K562 (cell line): Measurements from ENCODE around the gene ZNF236. TPM values are rescaled to one million over a fixed set of nuclear protein-coding genes. Genes with fewer than 3 reads are reported as not detected.

Source experiments
- ATAC-seq: fragments of 200-7000 bp; cut with Tn5 transposase; 3 replicates; pipeline ENCODE4 v1.9.1; 2020; ENCODE audit warnings: moderate library complexity
- BruUV-seq: library from RNA; stranded (reverse); fragments of 400-500 nt; replicated peaks from 2 replicates; lab custom pipeline; 2021; lab: Mats Ljungman, UMichigan
- CTCF ChIA-PET: fragments of 300-600 bp; formaldehyde crosslinking; extraction: SDS; loops from one replicate; lab custom pipeline; 2021; ENCODE audit warnings: low intra/inter-chr PET ratio; lab: Yijun Ruan, JAX
- POLR2A ChIA-PET: fragments of 300-600, 350-650 bp; sonication (Branson Sonifier 250); formaldehyde crosslinking; extraction: SDS; loops from one replicate; lab custom pipeline; 2021; ENCODE audit warnings: antibody characterized with exemption, inconsistent platforms; lab: Yijun Ruan, JAX
- DNase-seq, 4 experiments: peaks; one replicate each; pipeline versions ENCODE4 v3.0.0 to v3.0.0-alpha.2; 2011 to 2018; ENCODE audit warnings: low spot score in 3 of 4, mixed read lengths in 3 of 4; ENCODE audit errors: extremely low read depth in 1 of 4
- FAIRE-seq: peaks from 2 replicates; lab custom pipeline; 2011; peaks lifted over from hg19 to GRCh38; lab: Jason Lieb, UNC
- H2AFZ ChIP-seq: 2 replicates; pipeline ENCODE4 v1.6.0; 2011; ENCODE audit warnings: low read depth, low read length, control low read depth, inconsistent platforms
- H3K27ac ChIP-seq: fragments of 200-600 bp; 3 replicates; pipeline ENCODE4 v1.8.0; 2011; ENCODE audit warnings: low read depth, mild to moderate bottlenecking, control low read depth, inconsistent platforms, low read length, moderate library complexity, mixed read lengths; ENCODE audit errors: extremely low read depth
- H3K27me3 ChIP-seq, 2 experiments: fragments of 300-600 bp in 1 of 2; 2 replicates in 1 of 2; 3 replicates in 1 of 2; pipeline versions ENCODE4 v1.6.0 to v1.8.0; 2011; ENCODE audit warnings: inconsistent platforms in 2 of 2, low read length in 2 of 2, mild to moderate bottlenecking in 1 of 2, mixed read lengths in 1 of 2, moderate library complexity in 1 of 2; ENCODE audit not compliant: control insufficient read depth in 2 of 2, insufficient read depth in 2 of 2
- H3K36me3 ChIP-seq: fragments of 300-600 bp; 3 replicates; pipeline ENCODE4 v1.8.0; 2011; ENCODE audit warnings: mild to moderate bottlenecking, low read length, inconsistent platforms; ENCODE audit not compliant: control insufficient read depth, insufficient read depth
- H3K4me1 ChIP-seq, 2 experiments: fragments of 200-600 bp in 1 of 2; replicated peaks in 1 of 2; 2 replicates in 1 of 2; 3 replicates in 1 of 2; pipeline versions ENCODE4 v1.5.1 to v1.8.0; 2011; ENCODE audit warnings: inconsistent platforms in 2 of 2, low read length in 2 of 2, mild to moderate bottlenecking in 1 of 2, mixed read lengths in 1 of 2, moderate library complexity in 1 of 2; ENCODE audit not compliant: control insufficient read depth in 2 of 2, insufficient read depth in 2 of 2
- H3K4me2 ChIP-seq: 2 replicates; pipeline ENCODE4 v1.6.1; 2011; ENCODE audit warnings: low read length, control low read depth, inconsistent platforms, mixed read lengths; ENCODE audit not compliant: insufficient read depth
- H3K4me3 ChIP-seq: fragments of 200-600 bp; sonication (generic), shearing (Covaris generic); 2 replicates; pipeline ENCODE4 v1.5.1; 2016; ENCODE audit warnings: control low read depth, inconsistent platforms
- H3K79me2 ChIP-seq: fragments of 200-600 bp; 3 replicates; pipeline ENCODE4 v1.8.0; 2011; ENCODE audit warnings: low read length, inconsistent platforms; ENCODE audit not compliant: control insufficient read depth, insufficient read depth
- H3K9ac ChIP-seq, 2 experiments: 2 replicates each; pipeline versions ENCODE4 v1.6.0 to v1.6.1; 2011; ENCODE audit warnings: low read depth in 2 of 2, low read length in 2 of 2, control low read depth in 1 of 2, inconsistent platforms in 1 of 2, mild to moderate bottlenecking in 1 of 2, mixed read lengths in 1 of 2; ENCODE audit not compliant: insufficient read depth in 1 of 2
- H3K9me1 ChIP-seq: one replicate; pipeline ENCODE4 v1.6.0; 2011; ENCODE audit warnings: inconsistent platforms, mild to moderate bottlenecking, low read length, moderate library complexity; ENCODE audit not compliant: control insufficient read depth, insufficient read depth
- H3K9me3 ChIP-seq: replicated peaks from 2 replicates; pipeline ENCODE4 v1.5.1; 2011; ENCODE audit warnings: low read depth, low read length, inconsistent platforms; ENCODE audit not compliant: control insufficient read depth, insufficient read depth
- H4K20me1 ChIP-seq: replicated peaks from 2 replicates; pipeline ENCODE4 v1.6.1; 2011; ENCODE audit warnings: low read length, inconsistent platforms, mixed read lengths; ENCODE audit not compliant: control insufficient read depth, insufficient read depth
- CCAR2 ChIP-seq: fragments of 200-400 bp; formaldehyde crosslinking; IDR thresholded peaks from 2 replicates; pipeline ENCODE4 v1.6.1; 2017; ENCODE audit warnings: mild to moderate bottlenecking, low read depth, low read length
- DIDO1 ChIP-seq: fragments of 450-650 bp; IDR thresholded peaks from 2 replicates; pipeline ENCODE4 v1.6.1; 2016; ENCODE audit warnings: low read depth, missing biosample characterization, missing genetic modification characterization
- DNMT1 ChIP-seq: fragments of 450-650 bp; IDR thresholded peaks from 2 replicates; pipeline ENCODE4 v1.6.1; 2016; ENCODE audit warnings: antibody characterized with exemption, mild to moderate bottlenecking
- EP300 ChIP-seq: IDR thresholded peaks from 2 replicates; pipeline ENCODE4 v1.6.1; 2012; ENCODE audit warnings: low read length, improper control_type of control experiment
- IFI16 ChIP-seq: fragments of 250-450 bp; sonication (Bioruptor Pico); IDR thresholded peaks from 2 replicates; pipeline ENCODE4 v2.1.2; 2022; ENCODE audit warnings: mild to moderate bottlenecking, inconsistent platforms
- KLF1 ChIP-seq: fragments of 450-650 bp; IDR thresholded peaks from 2 replicates; pipeline ENCODE4 v1.6.1; 2016; ENCODE audit warnings: missing genetic modification characterization, missing compliant biosample characterization
- PCBP2 ChIP-seq: fragments of 200-400 bp; formaldehyde crosslinking; IDR thresholded peaks from 2 replicates; pipeline ENCODE4 v1.6.1; 2018; ENCODE audit warnings: low read length, low read depth, mild to moderate bottlenecking, moderate library complexity; ENCODE audit not compliant: poor library complexity, severe bottlenecking
- PHB2 ChIP-seq: fragments of 450-650 bp; IDR thresholded peaks from 2 replicates; pipeline ENCODE4 v1.6.1; 2017; ENCODE audit warnings: low read depth
- PHF8 ChIP-seq: fragments of 200-600 bp; sonication (generic); IDR thresholded peaks from 2 replicates; pipeline ENCODE4 v1.6.1; 2012; ENCODE audit warnings: mixed run types, mild to moderate bottlenecking, inconsistent platforms, low read length, moderate library complexity, borderline replicate concordance
- PRMT5 ChIP-seq: sonication (generic); formaldehyde crosslinking; IDR thresholded peaks from 2 replicates; pipeline ENCODE4 v1.5.0; 2020; ENCODE audit warnings: missing genetic modification reagents
- RBM34 ChIP-seq: fragments of 200-400 bp; formaldehyde crosslinking; IDR thresholded peaks from 2 replicates; pipeline ENCODE4 v1.6.1; 2018; ENCODE audit warnings: low read length, borderline replicate concordance; ENCODE audit not compliant: insufficient read depth
- SAP30 ChIP-seq: fragments of 200-600 bp; sonication (generic); IDR thresholded peaks from 2 replicates; pipeline ENCODE4 v1.6.1; 2012; ENCODE audit warnings: borderline replicate concordance, low read depth, mild to moderate bottlenecking, moderate library complexity, low read length, control low read depth, inconsistent platforms; ENCODE audit not compliant: insufficient read depth, poor library complexity, severe bottlenecking
- ZBTB7A ChIP-seq: IDR thresholded peaks from 2 replicates; pipeline ENCODE4 v1.6.1; 2011; ENCODE audit warnings: low read depth, mild to moderate bottlenecking, low read length, moderate library complexity, borderline replicate concordance; ENCODE audit not compliant: control insufficient read depth
- ZNF263 ChIP-seq: sonication (generic); formaldehyde crosslinking; IDR thresholded peaks from 2 replicates; pipeline ENCODE4 v1.8.0; 2022; ENCODE audit warnings: mild to moderate bottlenecking, missing genetic modification reagents, borderline replicate concordance
- WGBS: fragments of 100-300 bp; shearing (Covaris generic); methylation state at CpG from one replicate; pipeline ENCODE4 v1.1.6; 2016; ENCODE audit warnings: low coverage, mixed read lengths; ENCODE audit not compliant: insufficient coverage; ENCODE audit errors: missing lambda C conversion rate; 5-methylcytosine and 5-hydroxymethylcytosine counted together
- in situ Hi-C: fragments of 300-500 bp; cut with MboI; formaldehyde crosslinking; loops from 4 replicates; pipeline ENCODE4 v1.15.0; 2018; ENCODE audit warnings: inconsistent platforms, mixed read lengths
- intact Hi-C: fragments of 100-400 bp; cut with micrococcal nuclease; formaldehyde crosslinking; loops from 2 replicates; pipeline ENCODE4 v1.14.2; 2022
- polyA plus RNA-seq, 8 experiments: library from polyadenylated mRNA; depleted of rRNA in 4 of 8; stranded (reverse) in 5 of 8; unstranded in 3 of 8; fragments of >200 nt; fragmentation: Nextera tagmentation in 2 of 8; fragmentation: Illumina TruSeq in 1 of 8; extraction: Ambion mirVana in 2 of 8; extraction: Trizol in 1 of 8; gene quantifications; 2 replicates each; pipeline versions ENCODE4 v1.2.1 to v1.2.3, GENCODE V29; 2011 to 2014; ENCODE audit warnings: inconsistent platforms in 1 of 8, missing spikeins in 1 of 8
- total RNA-seq, 7 experiments: library from RNA; depleted of rRNA in 6 of 7; stranded (reverse); fragments of >200 nt in 6 of 7; fragmentation: Illumina TruSeq in 2 of 7; extraction: Trizol in 2 of 7; gene quantifications; 2 replicates each; pipeline versions ENCODE4 v1.2.1 to v1.2.3, GENCODE V29; 2011 to 2021; ENCODE audit warnings: low replicate concordance in 1 of 7
- TF ChIP-seq, protein P1 (sequence below): fragments of 450-650 bp; formaldehyde crosslinking; IDR thresholded peaks from 2 replicates; pipeline ENCODE4 v1.4.0; 2022; ENCODE audit warnings: missing genetic modification characterization
- TF ChIP-seq, protein P2 (sequence below): fragments of 450-650 bp; IDR thresholded peaks from 2 replicates; pipeline ENCODE4 v1.6.1; 2017; ENCODE audit warnings: mild to moderate bottlenecking, moderate library complexity
- TF ChIP-seq, protein P3 (sequence below): fragments of 150-350 bp; conservative IDR thresholded peaks from 2 replicates; pipeline ENCODE4 v1.6.1; 2014; ENCODE audit warnings: low read length

Gene ZNF236
- total and polyA plus RNA-seq, 9 of the 15 experiments (the other 6 are each of a cell fraction or from before 2014, with no cell fraction given): 0.35 to 8.7 (median 3.4) TPM

DNA sequence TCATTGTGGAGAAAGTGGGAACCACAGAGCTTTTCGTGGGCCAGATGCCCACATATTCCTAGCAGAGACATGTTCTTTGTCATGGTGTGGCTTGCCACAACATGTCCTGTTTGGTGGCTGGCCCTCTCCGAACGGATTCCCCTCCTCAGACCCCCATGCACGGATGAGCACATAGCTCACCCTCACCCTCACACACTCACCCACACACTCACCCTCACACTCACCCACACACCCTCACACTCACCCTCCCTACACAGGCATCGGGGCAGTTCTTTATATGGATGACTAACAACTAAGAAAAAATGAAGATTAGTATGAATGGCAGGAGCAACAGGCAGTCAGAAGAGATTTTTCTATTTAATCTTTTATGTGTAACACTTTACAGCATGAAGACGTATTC lies 149.9 kb downstream of the ZNF236 start:
- 71% methylated on average over 3 of the region's 6 CpGs for WGBS
- intact Hi-C loops: no loop called here
- POLR2A ChIA-PET: no interaction called here
- Histone ChIP-seq H3K4me1 (no peaks in the 10 kb centered on the region; a peak in 1 of 5 replicates), H3K36me3 (no peaks in the 10 kb centered on the region), H3K9me1 (no peaks in the 10 kb centered on the region), H4K20me1 (no peaks in the 10 kb centered on the region), H3K79me2 (no peaks in the 10 kb centered on the region), H2AFZ (no peak overlapping the region), H3K4me3 (no peak overlapping the region), H3K9me3 (no peaks in the 10 kb centered on the region), H3K27me3 (no peaks in the 10 kb centered on the region), H3K9ac (no peak overlapping the region), H3K4me2 (no peak overlapping the region), H3K27ac (no peak overlapping the region)
- no peak for ATAC-seq
- CTCF ChIA-PET: no interaction called here
- BruUV-seq: no TSS peak
- in situ Hi-C loops: no loop called here
- no peak for FAIRE-seq
- no peak for DNase-seq
- TF ChIP-seq SAP30 (no peak), PHB2 (no peak), ZNF263 (CRISPR knock-in tag) (no peak), IFI16 (CRISPR knock-in tag) (no peak), ZBTB7A (no peak), CCAR2 (no peak), PRMT5 (no peak), DIDO1 (tag) (no peak), KLF1 (tag) (no peak), EP300 (no peak), PCBP2 (no peak), DNMT1 (no peak), RBM34 (no peak), PHF8 (no peak)
- TF ChIP-seq, protein P1, sequence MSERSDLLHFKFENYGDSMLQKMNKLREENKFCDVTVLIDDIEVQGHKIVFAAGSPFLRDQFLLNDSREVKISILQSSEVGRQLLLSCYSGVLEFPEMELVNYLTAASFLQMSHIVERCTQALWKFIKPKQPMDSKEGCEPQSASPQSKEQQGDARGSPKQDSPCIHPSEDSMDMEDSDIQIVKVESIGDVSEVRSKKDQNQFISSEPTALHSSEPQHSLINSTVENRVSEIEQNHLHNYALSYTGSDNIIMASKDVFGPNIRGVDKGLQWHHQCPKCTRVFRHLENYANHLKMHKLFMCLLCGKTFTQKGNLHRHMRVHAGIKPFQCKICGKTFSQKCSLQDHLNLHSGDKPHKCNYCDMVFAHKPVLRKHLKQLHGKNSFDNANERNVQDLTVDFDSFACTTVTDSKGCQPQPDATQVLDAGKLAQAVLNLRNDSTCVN (CRISPR knock-in tag): no peak
- TF ChIP-seq, protein P2, sequence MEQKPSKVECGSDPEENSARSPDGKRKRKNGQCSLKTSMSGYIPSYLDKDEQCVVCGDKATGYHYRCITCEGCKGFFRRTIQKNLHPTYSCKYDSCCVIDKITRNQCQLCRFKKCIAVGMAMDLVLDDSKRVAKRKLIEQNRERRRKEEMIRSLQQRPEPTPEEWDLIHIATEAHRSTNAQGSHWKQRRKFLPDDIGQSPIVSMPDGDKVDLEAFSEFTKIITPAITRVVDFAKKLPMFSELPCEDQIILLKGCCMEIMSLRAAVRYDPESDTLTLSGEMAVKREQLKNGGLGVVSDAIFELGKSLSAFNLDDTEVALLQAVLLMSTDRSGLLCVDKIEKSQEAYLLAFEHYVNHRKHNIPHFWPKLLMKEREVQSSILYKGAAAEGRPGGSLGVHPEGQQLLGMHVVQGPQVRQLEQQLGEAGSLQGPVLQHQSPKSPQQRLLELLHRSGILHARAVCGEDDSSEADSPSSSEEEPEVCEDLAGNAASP: no peak
- TF ChIP-seq, protein P3, sequence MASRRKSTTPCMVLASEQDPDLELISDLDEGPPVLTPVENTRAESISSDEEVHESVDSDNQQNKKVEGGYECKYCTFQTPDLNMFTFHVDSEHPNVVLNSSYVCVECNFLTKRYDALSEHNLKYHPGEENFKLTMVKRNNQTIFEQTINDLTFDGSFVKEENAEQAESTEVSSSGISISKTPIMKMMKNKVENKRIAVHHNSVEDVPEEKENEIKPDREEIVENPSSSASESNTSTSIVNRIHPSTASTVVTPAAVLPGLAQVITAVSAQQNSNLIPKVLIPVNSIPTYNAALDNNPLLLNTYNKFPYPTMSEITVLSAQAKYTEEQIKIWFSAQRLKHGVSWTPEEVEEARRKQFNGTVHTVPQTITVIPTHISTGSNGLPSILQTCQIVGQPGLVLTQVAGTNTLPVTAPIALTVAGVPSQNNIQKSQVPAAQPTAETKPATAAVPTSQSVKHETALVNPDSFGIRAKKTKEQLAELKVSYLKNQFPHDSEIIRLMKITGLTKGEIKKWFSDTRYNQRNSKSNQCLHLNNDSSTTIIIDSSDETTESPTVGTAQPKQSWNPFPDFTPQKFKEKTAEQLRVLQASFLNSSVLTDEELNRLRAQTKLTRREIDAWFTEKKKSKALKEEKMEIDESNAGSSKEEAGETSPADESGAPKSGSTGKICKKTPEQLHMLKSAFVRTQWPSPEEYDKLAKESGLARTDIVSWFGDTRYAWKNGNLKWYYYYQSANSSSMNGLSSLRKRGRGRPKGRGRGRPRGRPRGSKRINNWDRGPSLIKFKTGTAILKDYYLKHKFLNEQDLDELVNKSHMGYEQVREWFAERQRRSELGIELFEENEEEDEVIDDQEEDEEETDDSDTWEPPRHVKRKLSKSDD: no peak
